Kidney tubule cell (primary cell): ENCODE results near the gene TMC7.

Source experiments
- DNase-seq: peaks from one replicate; pipeline ENCODE4 v3.0.0-alpha.2; 2018; ENCODE audit warnings: low spot score

The TMC7 gene

DNA sequence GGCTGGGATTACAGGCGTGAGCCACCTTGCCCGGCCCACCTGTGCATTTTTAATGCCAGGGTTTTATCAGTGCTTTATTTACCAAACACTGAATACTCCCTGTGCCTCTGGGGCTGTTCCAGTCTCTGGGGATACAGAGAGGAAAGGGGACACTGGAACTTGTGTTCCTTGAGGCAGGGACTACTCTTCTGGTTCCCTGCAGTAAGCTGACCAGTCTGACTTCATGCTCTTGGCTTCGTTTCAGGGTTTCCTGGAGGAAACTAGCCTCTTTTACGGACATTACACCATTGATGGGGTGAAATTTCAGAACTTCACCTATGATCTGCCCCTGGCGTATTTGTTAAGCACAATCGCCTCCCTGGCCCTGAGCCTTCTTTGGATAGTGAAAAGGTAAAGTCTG is 46.2 kb downstream of the TMC7 start:
- no peak for DNase-seq

DNA sequence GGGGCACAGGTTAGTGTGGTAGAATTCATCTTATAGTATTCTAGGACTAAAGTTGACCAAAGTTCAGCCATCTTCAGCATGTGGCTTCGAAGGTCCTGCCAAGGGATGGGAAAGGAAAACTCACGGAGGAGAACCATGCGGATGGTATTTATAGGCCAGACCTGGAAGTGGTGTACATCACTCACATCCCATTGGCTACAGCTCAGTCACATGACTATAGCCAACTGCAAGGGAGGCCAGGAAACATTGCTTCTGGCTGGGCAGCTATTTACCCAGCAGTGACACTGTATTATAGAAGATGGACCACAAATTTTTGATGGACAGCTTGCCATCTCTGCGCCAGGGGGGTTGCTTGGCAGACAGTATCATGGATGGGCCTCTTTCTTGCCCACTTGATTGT is 48.0 kb downstream of the TMC7 start:
- DNase-seq, result no peak

GRCh38 chr16:19033761-19034160 is 50.0 kb downstream of the TMC7 start:
- no peak for DNase-seq

- no peak for DNase-seq
Measured at GRCh38 chr16:19040400-19040799, 56.7 kb downstream of the TMC7 start.

DNA sequence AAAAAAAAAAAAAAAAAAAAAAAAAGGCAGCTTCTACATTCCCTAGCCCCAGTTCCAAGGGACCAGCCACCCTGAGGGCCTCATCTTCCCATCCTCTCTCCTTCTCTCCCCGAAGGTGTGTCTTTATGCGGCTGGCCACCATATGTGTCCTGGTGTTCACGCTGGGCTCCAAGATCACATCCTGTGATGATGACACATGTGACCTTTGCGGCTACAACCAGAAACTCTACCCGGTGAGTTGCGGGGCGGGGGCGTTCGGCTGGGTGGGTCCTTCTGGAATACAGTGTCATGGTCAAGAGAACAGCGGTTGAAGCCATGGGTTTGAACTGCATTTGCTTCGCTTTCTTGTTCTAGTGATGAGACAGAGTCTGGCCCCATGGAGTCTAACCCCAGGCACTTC is 61.0 kb downstream of the TMC7 start:
- DNase-seq, result no peak

DNA sequence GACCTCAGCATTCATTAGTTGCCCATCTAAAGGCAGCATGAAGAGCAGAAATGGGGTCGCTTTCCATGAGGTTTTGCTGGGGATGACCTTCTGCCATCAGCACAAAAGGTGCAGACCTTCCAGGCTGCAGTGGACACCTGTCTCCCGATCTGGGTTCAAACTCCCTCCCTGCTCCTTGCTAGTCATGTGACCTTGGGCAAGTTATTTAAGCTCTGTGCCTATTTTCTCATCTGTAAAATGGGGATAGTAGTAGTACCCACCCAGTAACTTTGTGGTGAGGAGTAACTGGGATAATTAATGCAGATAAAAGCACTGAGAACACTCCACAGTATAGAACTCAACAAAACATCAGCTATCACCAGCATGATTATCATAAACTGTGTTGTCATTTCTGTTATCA is 62.3 kb downstream of the TMC7 start:
- no peak for DNase-seq

DNA sequence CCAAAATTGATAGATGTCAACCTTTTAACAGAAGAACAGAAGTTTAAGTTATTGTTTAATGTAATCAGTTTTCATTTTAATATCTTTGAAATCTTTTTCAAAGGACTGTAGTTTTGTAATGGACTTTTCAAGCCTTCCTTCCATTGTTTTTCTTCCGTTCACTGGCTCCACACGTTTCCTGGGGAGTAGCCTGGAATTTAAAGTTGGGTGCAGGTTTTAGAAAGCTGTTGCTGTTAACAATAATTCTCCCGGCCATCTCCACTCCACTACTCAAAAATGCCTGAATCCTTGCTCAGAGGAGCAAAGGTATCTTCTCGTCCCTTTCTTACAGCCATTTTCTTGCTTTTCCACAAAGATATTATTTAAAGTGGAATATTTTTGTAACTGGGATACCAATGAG is 79.0 kb downstream of the TMC7 start:
- no peak for DNase-seq

DNA sequence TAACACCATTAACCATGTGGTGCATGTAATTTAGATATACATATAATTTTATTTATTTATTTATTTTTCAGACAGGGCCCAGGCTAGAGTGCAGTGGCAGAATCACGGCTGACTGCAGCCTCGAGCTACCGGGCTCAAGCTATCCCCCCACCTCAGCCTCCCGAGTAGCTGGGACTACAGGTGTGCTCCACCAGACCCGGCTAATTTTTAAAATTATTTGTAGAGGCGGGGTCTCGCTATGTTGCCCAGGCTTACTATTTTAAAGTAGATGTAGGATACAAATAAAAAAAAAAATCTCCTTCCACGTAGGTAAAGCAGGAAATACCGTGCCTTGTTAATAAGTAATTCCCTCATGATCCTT is 83.2 kb downstream of the TMC7 start:
- DNase-seq, result no peak

GRCh38 chr16:19067349-19068236 is 83.9 kb downstream of the TMC7 start, which contains the start of gene COQ7:
Gene COQ7 (plus strand): TSS chr16:19067614. CDS start chr16:19067665, 51 bp downstream.
- DNase-seq, result peak; percentile 100

DNA sequence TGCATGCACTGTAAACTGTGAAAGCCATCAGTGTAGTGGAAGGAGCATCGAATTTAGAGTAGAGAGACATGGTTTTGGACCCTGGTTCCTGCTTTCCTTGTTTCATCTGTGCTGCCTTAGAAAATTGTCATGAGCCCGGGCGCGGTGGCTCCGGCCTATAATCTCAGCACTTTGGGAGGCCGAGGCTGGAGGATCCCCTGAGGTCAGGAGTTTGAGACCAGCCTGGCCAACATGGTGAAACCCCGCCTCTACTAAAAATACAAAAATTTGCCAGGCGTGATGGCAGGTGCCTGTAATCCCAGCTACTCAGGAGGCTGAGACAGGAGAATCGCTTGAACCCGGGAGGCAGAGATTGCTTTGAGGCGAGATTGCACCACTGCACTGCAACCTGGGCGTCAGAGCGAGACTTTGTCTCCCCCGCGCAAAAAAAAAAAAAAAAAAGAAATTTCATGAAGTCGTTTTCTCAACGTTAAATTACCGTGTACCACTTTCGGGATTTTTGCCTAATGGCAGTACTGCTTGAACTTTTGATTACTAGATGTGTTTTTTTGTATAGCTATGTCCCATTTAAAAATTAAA is 84.6 kb downstream of the TMC7 start:
- no peak for DNase-seq

GRCh38 chr16:19071811-19072777 is 88.4 kb downstream of the TMC7 start:
- peak; percentile 53 for DNase-seq

DNA sequence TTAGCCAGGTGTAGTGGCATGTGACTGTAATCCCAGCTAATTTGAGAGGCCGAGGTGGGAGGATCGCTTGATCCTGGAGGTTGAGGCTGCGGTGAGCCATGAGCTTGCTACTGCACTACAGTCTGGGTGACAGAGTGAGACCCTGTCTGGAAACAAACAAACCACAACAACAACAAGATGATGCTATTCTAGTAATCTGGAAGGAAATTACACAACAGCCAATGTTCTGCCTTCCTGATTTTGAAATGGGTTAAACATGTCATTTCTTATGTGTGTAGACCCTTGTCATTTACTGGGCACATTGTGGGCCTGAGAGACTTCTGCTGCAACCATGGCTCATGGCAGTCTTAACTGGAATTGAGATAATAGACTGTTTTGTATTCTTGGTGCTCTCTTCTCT is 89.6 kb downstream of the TMC7 start:
- DNase-seq, result no peak

DNA sequence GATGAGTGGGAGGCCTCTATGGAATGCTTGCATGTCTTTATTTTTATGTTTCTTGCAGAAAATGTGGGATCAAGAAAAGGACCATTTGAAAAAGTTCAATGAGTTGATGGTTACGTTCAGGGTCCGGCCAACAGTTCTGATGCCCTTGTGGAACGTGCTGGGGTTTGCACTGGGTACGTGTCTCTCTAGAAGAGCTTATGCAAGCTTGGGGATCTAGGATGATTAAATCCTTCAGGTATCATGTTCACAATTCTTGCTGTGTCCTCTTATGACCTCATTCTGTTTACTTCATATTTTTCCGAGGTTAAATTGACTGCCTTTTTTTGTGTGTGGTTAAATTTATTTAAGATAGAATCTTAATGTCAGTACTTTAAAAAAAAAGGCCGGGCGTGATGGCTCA is 90.1 kb downstream of the TMC7 start:
- no peak for DNase-seq

DNA sequence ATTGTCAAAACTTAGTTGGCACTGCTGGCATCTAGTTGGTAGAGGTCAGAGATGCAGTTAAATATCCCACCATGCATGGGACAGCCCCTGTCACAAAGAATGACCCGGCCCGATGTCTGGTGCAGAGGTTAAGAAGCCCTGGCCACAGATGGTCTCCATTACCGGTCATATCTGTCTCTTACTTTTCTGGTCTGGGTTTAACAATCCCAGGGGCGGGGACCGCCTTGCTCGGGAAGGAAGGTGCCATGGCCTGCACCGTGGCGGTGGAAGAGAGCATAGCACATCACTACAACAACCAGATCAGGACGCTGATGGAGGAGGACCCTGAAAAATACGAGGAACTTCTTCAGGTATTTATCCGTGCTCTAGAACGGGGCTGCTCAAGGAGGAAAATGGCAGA is 91.8 kb downstream of the TMC7 start:
- DNase-seq, result no peak

- DNase-seq, result no peak
Measured at GRCh38 chr16:19077879-19078278, 94.1 kb downstream of the TMC7 start.

DNA sequence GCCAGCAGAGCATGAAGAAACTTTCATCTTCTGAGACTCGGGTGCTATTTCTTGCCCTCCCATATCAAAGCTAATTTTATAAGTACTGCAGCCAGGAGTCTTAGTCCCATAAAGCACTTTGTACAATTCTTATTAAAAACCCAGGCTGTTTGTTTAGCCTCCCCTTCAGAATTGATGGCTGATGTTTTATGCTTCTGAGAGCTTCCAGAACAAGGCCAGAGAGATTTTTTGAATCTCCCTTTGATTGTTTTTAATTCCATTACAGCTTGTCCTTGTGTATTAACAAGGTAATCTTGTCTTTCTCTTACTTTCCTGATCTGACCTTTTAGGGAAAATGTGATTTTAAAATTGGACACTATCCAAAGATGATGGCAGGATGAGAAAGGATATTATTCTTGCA is 99.9 kb downstream of the TMC7 start:
- DNase-seq, result no peak

DNA sequence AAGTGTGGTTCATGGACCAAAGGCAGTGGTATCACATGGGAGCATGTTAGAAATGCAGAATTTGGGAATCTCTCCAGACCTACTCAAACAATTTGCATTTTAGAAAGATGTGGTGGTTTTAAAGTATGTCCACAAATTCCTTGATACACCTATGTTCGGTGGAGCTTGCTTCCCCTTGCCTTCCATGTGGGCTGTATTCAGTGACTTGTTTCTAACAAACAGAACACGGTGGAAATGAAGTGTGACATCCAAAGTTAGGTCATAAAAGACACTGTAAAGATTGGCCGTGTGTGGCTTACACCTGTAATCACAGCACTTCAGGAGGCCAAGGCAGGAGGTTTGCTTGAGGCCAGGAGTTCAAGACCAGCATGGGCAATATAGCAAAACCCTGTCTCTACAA is 100.4 kb downstream of the TMC7 start:
- peak; percentile 57 for DNase-seq

GRCh38 chr16:19084879-19085278 is 101.1 kb downstream of the TMC7 start:
- no peak for DNase-seq

GRCh38 chr16:19085679-19086200 is 102.0 kb downstream of the TMC7 start:
- DNase-seq, result no peak

DNA sequence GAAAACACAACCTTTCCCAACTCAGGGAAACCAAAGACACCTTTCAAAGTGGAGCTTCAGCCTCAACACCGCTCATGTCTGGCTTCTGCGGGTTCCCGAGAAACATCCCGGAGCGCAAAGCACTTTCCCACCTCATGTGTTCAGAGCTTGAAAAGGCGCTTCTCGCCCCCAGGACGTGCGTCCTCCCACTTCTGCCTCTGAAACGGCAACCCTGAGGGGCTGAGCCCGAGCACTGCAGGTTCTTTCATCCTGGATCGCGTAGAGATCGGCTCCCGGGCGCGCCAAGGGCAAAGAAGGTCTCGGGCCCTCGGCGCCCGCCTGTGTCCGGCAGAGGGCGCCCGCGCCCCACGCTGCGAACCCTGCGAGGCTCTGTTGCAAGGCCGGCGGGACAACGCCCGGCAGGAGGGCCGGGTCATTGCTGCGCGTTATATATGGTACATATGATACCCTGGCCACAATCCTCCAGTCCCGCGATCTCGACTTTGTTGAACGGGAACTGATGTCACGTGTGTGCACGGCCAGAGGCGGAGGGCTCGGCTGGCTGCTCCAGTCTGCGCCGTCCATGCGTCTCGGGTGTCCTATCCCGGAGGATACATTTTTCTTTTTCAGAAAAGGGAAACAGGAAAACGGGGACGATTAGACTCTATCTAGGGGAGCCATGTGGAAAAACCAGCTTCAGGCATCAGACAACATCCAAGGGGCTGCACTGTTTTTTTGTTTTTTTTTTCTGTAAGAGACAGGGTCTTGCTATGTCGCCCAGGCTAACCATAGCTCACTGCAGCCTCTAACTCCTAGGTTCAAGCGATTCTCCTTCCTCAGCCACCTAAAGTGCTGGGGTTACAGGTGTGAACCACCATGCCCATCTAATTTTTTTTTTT is 102.8 kb downstream of the TMC7 start:
- peak; percentile 77 for DNase-seq

DNA sequence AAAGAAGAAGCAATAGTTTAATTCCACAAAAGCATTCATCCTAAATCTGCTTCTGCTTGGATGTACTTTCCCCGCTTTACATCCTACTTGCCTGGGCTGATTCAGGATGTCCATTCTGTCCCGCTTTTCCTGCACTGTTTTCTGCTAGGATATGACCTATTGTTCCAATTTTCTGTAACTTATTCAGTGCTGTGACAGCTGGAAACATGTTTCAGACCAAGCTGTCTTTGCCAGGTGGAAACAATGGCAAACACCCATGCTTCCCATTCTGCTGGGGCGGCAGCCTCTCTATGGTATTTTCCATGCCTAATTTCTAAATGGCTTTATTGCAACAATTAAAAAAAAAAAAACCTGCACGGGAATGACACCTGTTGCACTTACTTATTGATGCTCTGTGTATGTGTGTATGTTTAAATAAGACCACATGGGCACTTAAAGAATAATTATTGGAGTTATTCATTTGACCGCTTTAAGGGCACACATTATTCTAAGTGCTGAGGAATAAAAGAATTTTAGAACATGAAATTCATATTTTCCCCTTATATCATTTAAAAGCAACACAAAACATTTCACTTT is 104.7 kb downstream of the TMC7 start:
- no peak for DNase-seq
